ENCODE results near the gene USP3.
A peak's percentile ranks its signal among the peaks of the same experiment; 100 is the strongest.
"Not testable (repeated sequence)": the region's sequence is repeated elsewhere in the genome, so short reads cannot be mapped to it uniquely, and the experiment has no call there.

USP3 gene

DNA sequence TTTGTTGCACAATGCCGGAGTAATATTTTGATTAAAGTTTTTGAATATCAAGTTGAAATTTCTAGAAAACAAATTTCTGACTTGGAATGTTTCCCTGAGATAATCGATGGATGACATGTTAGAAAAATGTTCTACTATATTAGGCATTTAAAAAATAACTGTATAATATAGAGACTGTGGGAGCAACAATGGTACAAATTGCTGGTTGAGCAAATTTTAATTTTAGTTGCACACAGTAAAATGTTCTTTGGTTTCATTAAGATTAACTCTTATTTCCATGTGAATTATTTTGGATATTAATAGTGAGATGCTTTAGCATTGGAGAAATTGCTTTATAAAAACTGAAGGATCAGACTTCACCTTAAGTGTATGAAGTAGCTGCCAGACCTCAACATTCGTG lies 9.3 kb downstream of the USP3 start:
- no peak for DNase-seq

DNA sequence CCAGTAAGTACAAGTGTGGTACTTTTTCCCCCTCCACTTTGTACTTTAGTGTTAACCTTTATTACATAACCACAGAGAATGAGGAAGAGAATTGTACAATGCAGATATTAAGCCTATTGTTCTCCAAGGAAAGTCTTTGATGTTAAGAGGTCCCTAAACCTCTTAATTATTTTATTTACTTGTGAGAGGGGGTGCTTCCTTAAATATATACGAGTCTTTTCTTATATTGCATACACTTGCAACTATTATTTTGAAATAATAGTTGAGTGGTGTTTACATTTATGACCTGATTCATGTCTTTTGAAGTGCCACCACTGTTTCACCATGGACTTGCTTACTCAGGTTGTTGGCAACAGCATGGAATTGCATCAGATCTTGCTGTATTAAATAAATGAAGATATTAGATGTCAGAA lies 10.1 kb downstream of the USP3 start:
- peak; percentile 28 for DNase-seq

DNA sequence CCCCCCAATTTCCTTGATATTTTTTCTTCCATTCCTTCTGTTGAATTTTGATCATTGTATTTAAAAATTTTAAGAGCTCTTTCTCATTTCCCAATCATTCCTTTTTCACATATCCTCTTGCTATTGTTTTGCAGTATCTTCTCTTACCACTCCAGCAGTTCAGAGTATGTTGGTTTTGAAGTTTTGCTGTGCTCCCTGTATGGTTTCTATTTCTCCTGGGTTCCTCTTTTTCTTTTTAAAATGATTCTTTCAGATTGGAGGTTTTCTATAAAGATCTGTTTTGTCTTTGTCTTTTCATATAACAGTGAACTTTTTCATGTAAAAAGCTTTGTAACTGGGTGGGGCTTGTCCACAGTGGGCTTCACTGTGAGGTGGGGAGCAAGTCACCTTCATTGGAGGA lies 12.8 kb downstream of the USP3 start:
- no peak for DNase-seq

DNA sequence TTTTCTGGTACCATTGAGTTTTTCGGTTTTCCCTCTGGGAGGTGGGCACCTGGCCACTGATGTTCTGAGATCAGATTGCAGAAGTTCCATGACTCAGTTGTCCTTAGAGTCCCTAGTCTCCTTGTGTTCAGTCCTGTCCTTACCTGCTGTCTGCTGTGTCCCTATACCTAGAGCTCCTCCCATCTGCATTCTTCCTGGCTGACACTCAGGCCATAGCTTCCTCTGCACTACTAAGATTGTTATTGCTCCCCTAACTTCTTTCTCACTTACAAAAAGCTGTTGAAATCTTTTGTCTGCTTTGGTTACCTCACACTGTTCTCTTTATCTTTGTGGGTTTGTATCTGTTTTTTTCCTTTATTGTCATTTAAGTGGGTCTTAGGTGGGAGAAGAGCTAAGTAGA lies 13.2 kb downstream of the USP3 start:
- DNase-seq: no peak

DNA sequence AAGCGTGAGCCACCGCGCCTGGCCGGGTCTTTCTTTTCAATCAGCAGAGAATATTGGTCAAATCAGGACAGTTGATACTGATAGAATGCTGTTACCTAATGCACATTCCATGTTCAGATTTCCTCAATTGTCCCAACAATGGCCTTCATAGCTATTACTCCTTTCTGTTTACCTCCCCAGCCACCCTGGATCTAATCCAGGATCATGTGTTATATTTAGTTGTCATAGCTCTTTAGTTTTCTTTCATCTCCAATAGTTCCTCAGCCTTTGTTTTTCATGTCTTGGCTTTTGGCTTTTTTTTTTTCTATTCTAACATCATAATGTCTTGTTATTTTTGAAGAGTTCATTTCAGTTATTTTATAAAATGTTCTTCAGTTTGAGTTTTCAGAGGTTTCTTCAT lies 14.6 kb downstream of the USP3 start:
- no peak for DNase-seq

DNA sequence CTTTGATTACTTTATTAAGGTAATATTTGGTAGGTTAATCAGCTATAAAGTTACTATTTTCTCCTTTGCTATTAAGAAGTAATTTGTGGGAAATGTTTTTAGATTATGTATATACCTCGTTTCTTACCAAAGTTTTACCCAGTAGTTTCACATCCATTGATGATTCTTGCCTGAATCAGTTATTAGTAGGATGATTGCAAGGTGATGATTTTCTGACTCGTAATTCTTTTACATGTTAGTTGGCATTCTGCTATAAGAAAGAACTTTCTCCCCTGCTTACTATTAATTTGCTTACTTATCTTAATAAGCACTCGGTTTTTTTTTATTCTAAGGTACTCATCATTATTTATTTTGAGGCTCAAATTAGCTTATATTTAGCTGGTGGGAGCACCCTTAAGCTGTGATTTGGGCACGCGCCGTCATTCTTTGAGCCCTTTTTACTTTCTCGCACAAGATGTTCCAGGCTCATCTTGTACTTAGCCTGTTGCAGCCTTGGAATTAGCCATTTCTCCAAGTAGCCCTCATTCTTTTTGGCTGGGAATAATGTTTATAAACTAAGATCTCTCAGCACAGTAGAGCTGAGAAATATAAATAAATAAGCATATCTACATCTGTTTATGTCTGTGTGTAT lies 15.3 kb downstream of the USP3 start:
- DNase-seq: no peak

DNA sequence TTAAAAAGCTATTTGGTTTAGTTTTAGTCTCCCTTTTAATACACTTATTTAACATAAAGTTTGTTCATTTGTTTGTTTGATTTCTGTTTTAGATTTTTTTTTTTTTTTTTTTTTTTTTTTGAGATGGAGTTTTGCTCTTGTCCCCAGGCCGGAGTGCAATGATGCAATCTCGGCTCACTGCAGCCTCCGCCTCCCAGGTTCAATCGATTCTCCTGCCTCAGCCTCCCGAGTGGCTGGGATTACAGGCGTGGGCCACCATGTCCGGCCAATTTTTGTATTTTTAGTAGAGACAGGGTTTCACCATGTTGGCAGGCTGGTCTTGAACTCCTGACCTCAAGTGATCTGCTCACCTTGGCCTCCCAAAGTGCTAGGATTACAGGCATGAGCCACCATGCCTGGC lies 16.1 kb downstream of the USP3 start:
- DNase-seq: not testable (repeated sequence)

DNA sequence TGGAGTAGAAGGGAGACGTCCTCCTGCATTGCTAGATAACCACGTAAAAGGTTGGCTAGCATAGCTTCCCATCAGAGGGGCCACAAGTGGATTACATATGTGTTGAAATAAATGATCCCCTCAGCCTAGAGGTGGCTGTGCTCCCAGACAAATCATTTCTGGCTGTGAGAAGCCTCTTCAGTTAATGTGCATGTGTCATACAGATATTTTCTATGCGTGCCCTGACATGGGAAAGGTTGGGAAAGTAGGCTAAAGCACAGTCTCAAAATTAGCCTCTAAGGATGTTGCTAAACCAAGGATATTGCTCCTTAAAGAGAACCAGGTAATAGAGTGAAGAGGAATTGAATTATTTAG lies 17.8 kb downstream of the USP3 start:
- DNase-seq: no peak

DNA sequence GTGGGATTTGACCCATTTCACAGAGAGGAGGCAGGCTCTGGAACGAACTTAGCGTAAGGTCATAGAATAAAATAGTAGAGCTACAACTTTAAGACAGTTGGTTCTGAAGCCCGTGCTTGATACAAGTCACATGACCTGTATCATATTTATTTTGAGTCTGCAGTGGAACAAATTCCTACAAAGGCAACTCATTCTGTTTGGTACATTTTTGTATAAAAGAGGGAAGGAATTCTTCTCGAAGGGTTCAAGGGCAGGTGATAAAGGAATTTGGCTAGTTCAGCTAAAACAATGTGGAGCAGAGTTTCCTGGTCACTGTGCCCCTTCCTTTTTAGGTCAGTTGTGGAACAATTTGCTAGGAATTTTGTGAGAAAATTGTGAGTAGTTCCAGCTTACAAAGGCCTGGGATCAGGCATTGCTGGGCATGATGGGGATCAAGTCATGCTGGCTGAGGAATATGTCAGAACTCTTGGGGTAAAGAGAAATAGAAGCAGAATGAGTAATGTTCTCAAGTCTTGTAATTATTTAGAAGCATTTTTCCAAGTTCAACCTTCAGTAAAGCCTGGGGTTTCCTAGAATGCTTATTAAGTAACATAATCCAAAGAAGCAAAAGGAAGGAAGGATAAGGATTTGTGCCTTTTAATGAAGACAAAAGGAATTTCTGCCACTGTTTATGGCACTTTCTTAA lies 19.1 kb downstream of the USP3 start:
- DNase-seq: no peak

DNA sequence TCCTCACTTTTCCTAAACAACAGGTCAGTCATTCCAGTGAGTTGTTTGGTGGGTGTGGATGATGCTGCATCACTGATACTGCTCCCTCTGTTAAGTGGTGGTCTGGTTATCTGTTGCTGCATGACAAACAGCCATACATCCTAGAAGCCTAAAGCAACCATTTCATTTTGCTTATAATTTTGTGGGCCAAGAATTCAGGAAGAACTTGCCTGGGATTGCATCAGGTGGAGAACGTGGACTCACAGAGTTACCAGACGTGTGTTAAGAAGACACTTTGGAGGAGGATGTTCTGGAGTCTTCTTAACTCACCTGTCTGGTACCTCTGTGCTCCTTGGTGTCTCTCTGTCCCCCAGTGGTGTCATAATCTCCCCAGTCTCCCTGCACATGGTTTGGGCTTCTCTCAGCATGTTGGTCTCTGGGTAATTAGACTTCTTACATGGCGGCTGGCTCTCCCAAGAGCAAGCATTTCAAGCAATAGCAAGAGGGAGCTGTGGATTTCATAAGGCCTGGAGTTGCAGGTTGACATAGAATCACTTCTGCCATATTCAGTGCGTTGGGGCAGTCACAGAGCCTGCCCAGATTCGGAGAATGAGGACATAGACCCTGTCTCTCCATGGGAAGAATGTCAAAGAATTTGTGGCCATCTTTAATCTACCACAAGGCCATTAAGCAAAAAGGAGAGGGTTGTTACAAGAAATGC lies 20.1 kb downstream of the USP3 start:
- no peak for DNase-seq

DNA sequence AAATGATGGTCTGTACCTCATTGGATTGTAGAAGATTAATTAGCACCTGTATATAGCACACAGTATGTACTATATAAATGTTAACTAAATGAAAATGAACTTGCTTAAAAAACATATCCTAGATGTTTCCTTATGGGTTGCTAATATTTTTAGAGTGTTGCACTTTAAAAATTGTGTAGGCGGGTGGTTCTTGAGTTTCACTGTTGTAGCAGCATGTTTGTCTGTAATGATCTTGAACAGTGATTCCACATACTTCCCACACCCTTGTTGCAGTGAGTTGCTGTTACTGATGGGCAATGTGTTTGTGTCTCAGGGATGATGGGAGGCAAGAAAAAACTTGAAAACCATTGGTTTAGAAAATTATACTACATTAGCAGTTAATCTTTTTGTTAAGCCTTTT lies 22.0 kb downstream of the USP3 start:
- DNase-seq: no peak

DNA sequence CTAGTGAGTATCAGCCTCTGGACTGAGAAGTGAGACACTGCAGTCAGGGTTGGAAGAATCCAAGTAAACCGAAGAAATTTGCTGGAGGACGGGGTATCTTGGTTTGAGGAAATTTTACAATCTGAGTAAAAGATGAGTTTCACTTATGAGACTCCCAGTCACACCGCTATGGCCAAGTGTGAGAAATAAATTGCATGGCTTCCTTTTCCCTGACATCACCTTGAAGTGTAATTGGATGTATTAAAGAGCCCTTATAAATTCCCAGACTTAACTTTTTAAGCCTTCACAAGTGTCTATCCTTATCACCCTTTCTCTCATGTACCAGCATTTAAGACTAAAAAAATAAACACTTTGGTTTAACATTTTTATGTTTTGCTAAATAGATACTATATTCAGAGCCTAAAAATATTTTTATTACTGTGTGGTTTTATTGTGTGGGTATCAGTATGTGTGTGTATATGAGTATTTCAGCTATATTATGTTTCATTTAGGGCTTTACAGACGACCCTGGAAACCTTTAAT lies 23.8 kb downstream of the USP3 start:
- DNase-seq: no peak

DNA sequence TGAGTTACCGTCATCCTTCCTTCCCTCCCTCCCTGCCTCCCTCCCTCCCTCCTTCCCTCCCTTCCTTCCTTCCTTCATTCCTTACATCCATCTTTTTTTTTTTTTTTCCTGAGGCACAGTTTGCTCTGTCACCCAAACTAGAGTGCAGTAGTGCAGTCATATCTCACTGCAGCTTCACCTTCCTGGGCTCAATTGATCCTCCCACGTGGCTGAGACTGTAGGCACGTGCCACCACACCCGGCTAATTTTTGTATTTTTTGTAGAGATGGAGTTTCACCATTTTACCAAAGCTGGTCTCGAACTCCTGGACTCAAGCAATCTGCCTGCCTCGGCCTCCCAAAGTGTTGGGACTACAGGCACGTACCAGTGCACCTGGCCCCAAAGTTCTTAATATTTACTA lies 25.8 kb downstream of the USP3 start:
- no peak for DNase-seq

DNA sequence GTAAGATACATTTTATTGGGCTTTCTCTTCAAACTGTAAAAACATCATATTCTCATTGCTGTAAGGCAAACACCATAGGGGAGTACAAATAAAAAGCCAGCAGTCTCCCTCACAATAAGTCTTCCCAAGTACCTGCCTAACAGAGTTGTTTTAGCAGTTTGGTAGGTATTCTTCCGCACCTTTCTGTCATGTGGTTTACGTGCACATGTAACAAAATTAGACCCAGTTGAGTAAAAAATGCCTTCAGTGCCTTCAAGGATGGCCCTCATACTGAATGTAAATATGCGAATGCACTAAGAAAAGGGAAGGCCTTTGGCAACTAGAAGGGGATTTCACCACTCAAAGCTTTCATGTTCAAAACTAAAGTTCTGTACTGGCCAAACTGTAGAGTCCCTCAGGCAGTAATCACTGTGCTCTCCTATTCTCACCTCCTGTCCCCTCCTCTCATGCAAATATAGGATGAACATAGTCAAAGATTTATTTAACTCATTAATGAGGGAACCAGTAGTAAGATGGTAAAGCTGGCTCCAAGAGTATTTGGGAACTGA lies 26.4 kb downstream of the USP3 start:
- no peak for DNase-seq

DNA sequence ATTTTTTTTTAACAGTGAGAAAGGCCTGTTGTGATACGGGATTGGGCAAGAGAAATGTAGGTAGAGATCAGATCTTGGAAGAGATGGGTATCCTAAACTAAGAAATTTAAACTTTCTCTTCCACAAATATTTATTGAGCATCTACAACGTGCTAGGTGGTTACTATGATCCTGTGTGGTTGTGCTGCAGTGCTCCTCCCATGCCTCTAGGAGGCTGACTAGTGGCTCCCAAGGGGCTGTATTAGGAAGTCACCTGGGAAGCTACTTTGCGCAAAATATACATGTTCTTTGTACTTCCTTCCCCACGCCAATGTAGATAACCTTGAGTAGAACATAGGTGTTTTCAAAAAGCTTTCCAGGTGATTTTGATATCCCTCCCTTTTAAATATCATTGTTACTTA lies 27.2 kb downstream of the USP3 start:
- DNase-seq: no peak

DNA sequence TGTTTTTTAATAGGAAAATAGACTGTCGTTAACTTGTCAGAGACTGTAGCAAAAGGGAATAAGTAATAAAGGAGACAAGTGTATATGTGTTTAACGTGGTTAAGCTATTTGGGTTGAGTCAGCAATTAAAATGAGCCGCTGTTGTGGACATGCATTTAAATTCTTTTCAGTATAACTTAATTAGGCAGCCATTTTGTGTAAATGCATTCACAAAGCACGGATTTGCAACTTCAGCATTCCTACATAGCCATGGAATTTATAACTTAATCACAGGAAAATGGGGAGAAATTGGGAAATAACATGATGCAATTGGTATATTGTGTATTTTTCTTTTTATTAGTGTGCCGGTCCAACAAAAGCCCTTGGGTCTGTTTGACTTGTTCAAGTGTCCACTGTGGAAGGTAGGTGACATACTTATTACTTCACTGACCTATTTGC lies 27.9 kb downstream of the USP3 start:
- no peak for DNase-seq

DNA sequence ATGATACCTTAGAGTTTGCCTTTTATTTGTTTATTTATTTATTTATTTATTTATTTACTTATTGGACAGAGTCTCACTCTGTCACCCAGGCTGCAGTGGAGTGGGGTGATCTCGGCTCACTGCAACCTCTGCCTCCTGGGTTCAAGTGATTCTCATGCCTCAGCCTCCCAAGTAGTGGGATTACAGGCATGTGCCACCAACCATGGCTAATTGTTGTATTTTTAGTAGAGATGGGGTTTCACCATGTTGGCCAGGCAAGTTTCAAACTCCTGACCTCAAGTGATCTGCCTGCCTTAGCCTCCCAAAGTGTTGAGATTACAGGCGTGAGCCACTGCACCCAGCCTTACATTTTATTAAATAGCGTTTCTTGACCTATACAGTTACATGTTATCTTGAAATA lies 30.5 kb downstream of the USP3 start:
- DNase-seq: not testable (repeated sequence)

DNA sequence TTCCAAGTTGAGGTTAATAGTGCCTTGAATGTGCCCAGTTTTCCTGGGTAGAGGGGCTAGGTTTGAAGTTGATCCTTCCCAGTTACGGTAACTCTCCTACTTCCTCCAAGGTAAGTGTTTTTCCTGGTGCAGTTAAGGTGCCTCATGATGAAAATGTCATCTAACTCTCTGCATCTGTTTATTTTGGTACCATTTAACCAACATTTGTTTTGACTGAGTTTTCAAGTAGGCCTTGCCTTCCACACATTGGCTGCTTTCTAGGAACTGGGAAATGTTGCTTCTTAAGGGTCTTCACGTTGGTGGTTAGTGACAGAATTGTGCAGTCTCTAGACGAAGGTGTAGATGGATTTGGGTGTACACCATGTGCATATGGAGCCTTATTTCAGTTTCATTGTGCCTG lies 31.3 kb downstream of the USP3 start:
- DNase-seq: no peak

DNA sequence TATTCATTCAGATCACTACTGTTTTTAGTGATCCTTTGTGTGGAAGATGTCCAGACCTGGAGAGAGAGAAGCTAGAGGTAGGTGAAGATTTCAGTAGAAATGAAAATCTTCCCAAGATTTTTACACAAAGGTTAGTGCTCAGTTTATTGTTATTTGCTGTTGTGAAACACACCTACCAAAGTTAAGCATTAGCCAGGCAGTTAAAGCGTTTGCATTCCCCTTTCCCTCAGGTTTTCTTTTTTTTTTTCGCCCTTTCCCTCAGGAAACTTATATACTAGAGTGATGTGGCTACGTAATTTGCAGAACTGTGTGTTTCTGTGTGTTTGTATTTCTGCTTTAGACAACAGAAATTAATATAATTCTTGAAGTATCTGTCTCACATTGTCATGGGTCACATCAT lies 34.5 kb downstream of the USP3 start:
- no peak for DNase-seq

DNA sequence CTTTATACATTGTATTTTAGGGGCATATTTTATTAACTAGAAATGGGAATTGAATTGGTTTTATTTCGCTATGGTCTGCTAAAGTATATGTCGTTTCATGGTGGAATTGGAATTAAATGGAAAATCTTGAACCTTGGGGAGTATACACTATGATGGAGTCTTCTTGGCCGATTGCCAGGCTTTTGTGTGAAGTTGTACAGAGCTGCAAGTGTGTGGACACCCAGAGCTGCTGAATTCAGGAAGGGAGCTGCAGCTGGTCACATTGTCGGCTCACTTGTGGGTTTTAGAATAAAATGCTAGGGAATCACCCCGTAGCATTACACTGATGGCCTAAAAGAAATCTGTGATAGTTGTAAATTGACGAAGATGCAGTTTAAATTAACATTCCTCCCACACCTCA lies 35.1 kb downstream of the USP3 start:
- peak; percentile 4 for DNase-seq

DNA sequence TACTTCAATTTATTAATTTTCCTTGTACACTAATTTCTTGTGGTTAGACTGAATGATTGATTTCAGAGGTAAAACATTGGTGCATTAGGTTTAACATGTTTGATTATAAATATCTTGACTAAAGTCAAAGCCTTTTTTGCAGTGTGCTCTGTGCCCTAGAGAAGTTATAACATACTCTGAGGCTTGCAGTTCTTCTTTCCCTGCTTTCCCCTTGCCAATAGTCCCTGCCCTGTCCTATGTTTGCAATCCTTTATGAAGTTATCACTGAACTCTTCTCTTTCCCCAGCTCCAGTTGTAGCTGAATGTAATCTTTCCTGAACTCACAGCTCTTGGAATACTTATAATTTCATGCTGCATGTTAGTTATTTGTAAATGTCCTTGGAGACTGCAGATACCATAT lies 35.6 kb downstream of the USP3 start:
- no peak for DNase-seq

DNA sequence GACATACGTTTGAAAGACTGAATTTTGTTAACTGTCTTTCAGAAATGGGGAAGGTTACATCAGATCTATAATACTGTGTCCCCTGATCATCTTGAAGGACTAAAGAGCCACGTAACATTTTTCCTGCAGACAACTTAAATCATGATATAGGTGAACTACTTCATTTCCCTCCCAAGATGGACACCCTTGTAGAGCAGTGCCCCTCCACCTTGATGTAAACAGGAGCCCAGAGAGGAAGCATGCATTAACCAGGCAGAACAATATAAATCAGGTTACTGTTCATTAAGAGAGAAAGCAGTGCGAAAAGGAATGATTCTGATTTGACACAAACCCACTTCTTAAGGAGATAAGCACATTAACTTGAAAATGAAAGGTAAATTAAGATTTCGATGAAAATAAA lies 36.1 kb downstream of the USP3 start:
- no peak for DNase-seq

DNA sequence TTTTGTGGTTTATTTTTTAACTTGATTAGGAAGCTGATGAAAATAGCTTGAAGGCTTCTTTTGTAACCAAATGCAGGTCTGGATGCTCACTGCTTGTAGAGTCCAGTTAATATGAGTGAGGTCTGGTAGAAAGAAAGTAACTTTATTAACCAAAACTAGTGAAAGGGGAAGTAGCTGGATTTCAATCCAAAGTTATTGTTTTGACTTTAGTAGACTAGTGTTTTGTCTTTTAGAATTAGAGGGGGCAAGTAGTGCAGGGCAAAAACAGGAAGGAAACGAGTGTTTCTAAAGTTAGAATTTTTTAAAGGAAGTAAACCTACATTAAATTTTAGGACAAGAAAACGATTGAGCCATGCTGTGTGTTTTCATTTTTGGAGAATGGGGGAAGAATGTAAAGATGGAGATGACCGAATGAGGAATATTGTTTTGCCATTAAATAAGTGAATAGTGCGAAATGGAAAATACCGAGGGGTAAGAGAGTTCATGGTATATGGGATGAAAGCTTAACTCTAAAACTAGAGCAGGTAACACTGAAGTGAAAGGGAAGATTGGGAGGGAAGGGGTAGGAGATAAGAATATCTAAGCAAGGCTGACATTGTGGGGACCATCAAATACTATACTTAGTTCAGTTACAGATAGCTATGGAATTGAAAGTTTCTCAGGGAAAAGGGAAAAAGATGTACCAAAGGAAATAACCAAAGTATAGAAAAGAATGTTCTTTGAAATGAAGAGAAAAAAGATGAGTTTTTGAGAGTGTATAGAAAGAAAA lies 40.0 kb downstream of the USP3 start:
- DNase-seq: no peak
